GM18867 (cell line): ENCODE measurements around the gene TREX2.

Experiments used
- ATAC-seq: cut with Tn5 transposase; IDR thresholded peaks from one replicate; pipeline ENCODE4 v1.9.1; 2021; ENCODE audit warnings: mild to moderate bottlenecking, moderate library complexity; ENCODE audit not compliant: unreplicated experiment

The TREX2 gene

GRCh38 chrX:153457136-153457825 is 11.4 kb upstream of the TREX2 start:
- no peak for ATAC-seq

- ATAC-seq: no peak
Observed at GRCh38 chrX:153456704-153457103, 10.8 kb upstream of the TREX2 start.

DNA sequence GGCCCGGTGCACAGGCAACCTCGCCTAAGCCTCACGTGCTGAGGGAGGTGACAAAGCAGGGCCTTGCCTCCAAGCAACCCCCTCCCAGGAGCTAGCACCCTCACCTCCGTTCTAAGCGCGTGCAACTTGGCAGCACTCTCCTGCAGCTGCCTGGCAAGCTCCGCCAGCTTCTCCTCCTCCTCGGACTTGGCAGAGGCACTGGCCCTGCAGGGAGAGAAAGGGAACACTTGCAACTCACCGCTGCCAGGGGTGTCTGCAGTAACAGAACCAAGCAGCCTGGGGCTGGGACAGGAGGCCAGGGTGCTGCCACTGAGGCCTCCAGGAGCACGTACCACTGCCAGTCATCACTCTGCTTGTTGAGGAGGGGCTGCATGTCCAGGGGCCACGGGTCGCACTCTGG is 10.3 kb upstream of the TREX2 start:
- ATAC-seq: no peak

DNA sequence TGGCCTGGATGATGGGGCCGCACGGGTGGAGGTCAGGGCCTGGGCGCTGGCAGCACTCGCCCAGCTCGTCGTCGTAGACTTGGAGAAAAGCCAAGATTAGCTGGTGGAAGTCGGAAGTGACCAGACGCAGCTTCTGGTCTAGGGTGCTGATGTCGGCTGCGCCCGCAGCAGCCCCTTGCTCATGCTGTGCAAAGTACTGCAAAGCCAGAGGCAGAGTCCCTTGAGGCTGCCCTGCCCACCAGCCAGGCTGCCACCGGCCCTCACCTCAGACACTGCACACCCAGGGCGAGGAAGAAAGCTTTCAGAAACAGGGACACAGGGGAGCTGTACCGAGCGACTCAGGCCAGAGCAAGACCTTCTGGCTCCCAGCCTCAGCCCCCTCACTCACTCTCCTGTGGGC is 9.7 kb upstream of the TREX2 start:
- no peak for ATAC-seq

DNA sequence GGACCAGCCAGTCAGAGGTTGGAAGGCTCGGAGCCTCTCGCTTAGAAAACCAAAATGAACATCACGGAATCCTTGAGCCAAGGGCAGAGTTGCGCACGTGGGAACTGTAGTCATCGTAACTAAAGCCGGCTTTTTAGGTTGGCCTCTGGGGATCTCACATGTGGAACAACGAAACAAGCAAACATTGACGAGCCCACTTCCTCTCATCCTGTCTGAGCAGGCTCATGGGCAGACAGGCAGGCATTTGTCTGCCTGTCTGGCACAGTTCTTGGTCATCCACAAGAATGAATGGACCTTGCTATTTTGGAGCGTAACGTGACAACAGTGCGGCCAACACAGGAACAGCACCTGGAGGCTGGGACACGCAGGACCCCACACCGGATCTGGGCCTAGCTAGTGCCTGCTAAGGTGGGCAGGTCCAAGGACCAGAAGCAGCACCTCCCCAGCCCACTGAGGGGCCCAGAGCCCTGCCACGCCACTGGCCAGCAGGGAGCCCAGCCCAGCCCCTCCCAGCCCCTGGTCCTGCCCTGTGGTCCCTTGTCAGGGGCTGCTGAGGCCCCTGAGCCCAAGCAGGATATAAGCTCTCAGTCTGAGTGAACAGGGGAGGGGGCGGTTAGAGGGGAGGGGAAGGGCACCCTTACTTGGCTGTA is 9.2 kb upstream of the TREX2 start:
- no peak for ATAC-seq

GRCh38 chrX:153450949-153451277 is 5.1 kb upstream of the TREX2 start:
- no peak for ATAC-seq

DNA sequence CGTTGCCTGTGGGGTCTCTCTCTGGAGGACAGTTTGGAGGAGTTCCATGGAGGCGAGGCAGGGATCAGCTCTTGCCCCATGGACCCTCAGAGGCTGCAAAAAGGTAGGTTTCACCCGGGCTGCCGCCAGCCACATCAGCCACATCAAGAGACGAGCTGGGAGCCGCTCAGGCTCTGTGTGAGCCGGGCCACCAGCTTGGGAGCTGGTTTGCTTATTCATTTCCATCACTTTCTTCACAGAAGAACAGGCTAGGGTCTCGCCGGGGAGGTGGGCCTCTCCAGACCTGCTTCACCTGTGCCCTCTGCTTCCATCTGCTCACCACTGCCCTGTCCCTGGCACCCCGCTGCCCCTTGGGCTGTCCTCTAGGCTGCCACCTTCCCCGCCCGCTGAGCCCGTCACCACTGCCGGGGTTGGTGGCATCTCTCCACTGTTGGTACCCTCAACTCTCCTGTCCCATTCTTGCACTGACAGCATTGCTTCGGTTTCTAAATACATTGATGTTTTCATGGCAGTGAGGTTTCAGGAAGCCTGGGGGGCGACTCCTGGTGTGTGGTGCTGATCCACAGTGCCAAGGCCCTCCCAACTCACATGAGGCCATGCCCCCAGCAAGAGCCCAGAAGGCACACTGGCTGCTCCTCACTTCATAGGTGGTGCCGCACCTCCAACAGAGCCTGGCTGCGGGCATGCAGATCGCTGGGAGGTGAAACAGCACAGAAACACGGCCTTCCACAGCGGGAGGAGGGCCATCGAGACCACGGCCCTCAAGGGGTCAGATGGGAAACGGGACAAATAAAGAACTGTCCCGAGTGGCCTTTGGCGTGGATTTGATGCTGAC is 4.5 kb upstream of the TREX2 start:
- no peak for ATAC-seq

- no peak for ATAC-seq
Observed at GRCh38 chrX:153449368-153450113, 3.7 kb upstream of the TREX2 start.

- no peak for ATAC-seq
Observed at GRCh38 chrX:153448556-153449367, 2.9 kb upstream of the TREX2 start.

- ATAC-seq: no peak
Observed at GRCh38 chrX:153447581-153447960, 1.7 kb upstream of the TREX2 start.

DNA sequence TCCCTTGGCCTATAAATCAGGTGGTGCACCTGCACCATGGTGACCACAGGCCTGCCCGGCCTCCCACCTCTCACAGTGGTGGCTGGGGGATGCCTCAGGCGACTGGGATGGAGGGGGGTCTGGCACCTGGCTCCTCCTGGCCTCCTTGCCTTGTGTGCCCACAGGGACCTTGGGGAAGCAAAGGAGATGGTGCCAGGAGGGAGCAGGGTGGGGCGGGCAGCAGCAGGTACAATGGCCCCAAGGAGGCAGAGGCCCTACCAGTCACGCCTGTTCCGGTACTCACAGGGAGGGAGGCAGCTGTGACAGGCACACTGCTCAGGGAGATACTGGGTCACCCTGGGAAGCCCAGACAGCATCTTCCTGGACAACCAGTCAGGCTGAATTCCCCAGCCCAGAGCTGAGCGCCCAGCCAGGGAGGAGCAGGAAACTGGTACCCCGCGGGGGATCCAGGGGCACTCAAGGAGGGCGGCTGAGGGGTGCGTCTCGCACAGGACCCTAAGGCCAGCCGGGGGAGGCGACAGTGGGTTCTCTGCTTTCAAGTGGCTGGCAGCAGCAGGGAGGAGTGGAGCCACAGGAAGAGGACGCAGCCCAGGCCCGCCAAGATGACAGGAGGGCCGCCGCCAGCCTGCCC is 1.2 kb upstream of the TREX2 start:
- no peak for ATAC-seq

GRCh38 chrX:153446636-153446936 is 730 bp upstream of the TREX2 start:
- ATAC-seq: no peak

- no peak for ATAC-seq
Observed at GRCh38 chrX:153445106-153445855, 575 bp downstream of the TREX2 start.

- no peak for ATAC-seq
Observed at GRCh38 chrX:153444333-153445011, 1.4 kb downstream of the TREX2 start.

DNA sequence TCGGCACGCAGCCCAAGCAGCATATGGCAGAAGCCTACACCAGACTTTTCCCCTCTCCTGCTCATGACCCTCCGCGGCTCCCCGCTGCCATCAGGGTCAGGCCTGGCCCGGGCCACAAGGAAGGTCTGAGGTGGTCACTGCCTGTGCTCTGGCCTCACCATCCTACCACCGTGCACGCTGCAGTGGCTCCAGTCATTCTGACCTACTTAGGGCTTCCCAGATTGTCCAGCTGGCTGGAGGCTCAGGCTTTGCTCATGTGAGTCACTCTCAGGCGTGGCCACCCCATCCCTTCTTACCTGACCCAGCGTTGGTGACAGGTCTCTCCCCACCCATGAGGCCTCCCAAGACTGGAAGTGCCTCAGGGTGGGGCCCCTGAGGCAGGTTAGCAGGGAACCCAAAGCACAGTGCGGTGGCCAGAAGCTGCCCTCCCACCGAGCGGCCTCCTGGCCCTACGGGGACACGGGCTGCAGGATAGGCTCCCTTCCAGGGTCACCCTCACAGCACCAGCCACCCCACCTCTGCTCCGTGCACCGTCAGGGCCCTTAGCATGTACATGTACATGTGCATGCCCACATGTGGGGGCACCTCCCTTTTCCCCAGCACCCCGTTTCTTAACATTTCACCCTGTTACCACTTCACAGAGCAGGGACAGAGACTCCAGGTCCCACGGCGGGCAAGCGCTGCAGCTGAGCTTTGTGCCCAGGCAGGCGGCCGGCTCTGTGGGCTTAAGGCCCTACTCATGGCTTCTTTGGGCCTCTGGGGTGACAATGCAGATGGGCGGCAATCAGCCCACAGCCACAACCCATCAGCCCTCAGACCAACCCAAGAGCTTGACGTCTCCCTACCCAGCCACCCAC is 2.2 kb downstream of the TREX2 start:
- ATAC-seq: no peak

DNA sequence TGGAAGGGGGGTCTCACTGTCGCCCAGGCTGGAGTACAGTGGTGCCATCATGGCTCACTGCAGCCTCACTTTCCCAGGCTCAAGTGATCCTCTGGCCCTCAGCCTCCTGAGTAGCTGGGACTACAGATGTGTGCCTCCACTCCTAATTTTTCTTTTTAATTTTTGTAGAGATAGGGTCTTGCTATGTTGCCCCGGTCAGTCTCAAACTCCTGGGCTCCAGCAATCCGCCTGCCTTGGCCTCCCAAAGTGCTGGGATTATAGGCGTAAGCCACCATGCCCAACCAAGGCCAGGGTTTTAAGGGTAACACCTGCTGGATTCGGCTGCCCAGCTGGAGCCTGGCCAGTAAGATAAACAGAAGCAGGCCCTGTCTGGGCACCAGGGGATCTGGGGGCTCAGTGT is 3.4 kb downstream of the TREX2 start:
- ATAC-seq: no peak

DNA sequence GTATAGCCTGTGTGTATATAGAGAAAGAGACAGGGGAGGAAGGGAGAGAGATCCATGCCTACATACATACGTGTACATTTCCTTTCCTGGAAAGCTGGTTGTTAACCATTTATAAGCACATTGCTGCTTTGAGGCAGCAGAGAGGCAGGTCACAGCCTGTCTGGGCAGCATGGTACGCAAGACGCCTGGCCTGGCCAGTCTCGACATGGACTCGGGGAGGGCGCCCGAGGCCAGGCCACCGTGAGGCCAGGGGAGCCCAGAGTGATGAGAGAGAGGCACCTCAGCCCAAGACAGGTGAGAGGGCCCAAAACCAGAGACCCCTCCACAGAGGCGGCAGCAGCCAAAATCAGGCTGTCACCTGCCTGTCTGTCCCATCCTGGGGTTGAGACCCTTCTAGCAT is 3.9 kb downstream of the TREX2 start:
- ATAC-seq: no peak

GRCh38 chrX:153441296-153441695 is 4.6 kb downstream of the TREX2 start:
- ATAC-seq: no peak
